GM12864 (cell line): ENCODE measurements around the gene SLC9A8.

Experiments used
- DNase-seq: peaks from one replicate; pipeline ENCODE4 v3.0.0-alpha.2; 2011; ENCODE audit warnings: low read depth
- H3K4me3 ChIP-seq: 2 replicates; pipeline ENCODE4 v1.5.1; 2011; ENCODE audit warnings: mild to moderate bottlenecking, low read depth, low read length, control low read depth
- TF ChIP-seq, protein P1 (sequence below): IDR thresholded peaks from 2 replicates; pipeline ENCODE4 v1.5.1; 2011; ENCODE audit warnings: low read depth, mild to moderate bottlenecking, moderate library complexity, low read length, control low read depth, inconsistent platforms; ENCODE audit errors: missing control alignments

Gene SLC9A8

DNA sequence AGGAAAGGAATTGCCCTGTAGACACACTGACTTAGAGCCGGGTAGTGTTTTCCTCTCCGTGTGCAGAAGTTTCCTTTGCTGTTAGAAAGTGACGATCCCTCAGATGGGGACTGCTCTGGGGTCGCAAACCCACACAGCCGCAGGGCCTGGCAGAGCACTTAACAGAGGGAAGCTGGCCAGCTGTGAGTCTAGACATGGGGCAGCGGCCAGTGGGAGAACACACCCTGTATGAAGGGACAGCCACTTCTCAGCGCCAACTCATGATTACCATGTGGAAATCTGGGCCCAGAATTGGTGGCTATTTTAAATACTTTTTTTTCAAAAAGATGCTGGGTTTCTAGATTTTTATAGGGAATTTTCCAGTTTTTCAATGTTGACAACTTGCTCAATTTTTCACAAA is 39.4 kb downstream of the SLC9A8 start:
- no peak for DNase-seq
- TF ChIP-seq, protein P1, sequence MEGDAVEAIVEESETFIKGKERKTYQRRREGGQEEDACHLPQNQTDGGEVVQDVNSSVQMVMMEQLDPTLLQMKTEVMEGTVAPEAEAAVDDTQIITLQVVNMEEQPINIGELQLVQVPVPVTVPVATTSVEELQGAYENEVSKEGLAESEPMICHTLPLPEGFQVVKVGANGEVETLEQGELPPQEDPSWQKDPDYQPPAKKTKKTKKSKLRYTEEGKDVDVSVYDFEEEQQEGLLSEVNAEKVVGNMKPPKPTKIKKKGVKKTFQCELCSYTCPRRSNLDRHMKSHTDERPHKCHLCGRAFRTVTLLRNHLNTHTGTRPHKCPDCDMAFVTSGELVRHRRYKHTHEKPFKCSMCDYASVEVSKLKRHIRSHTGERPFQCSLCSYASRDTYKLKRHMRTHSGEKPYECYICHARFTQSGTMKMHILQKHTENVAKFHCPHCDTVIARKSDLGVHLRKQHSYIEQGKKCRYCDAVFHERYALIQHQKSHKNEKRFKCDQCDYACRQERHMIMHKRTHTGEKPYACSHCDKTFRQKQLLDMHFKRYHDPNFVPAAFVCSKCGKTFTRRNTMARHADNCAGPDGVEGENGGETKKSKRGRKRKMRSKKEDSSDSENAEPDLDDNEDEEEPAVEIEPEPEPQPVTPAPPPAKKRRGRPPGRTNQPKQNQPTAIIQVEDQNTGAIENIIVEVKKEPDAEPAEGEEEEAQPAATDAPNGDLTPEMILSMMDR, result no peak
- no peak overlapping the region for H3K4me3 ChIP-seq

DNA sequence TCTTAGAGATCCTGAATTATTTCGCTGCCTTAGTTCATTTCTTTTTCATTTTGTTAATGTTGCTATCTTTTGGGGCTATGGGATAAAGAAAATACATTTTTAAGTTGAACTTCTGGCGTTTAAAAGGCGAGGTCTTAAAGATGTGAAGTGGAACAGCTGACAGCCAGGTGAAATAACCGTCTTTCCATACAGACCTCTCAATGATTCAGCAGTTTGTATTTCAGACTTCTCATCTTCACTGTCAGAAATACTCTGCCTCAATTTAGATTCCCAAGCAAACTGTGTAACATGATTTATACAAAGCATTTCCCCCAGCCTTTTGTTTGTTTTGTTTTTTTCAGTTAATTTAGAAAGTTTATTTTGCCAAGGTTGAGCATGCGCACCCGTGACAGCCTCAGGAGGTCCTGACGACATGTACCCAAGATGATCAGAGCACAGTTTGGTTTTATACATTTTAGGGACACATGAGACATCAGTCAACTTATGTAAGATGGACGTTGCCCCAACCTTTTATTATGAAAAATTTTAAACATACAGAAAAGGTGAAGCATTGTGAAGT is 40.0 kb downstream of the SLC9A8 start:
- no peak overlapping the region for H3K4me3 ChIP-seq
- DNase-seq, result no peak
- TF ChIP-seq, protein P1, result no peak

DNA sequence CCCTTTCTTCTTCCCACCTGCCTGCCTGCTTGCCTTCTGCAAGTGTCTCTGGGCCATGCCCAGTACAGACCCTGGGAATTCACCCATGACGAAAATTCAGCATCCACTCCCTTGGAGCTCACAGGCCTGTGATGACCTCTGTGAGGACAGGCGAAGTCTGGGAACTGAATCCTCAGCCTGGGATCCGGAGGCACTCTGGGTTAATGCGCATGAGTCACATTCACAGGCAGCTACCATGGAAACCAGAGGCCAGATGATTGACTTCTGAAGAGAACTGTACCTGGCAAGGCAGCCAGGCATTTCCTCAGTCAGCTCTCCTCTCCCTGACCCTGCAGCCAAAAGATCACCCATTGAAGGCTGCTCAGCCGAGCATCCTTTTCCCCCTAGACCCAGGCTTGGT is 41.0 kb downstream of the SLC9A8 start:
- H3K4me3 ChIP-seq, result no peak overlapping the region
- no peak for DNase-seq
- TF ChIP-seq, protein P1, result no peak

DNA sequence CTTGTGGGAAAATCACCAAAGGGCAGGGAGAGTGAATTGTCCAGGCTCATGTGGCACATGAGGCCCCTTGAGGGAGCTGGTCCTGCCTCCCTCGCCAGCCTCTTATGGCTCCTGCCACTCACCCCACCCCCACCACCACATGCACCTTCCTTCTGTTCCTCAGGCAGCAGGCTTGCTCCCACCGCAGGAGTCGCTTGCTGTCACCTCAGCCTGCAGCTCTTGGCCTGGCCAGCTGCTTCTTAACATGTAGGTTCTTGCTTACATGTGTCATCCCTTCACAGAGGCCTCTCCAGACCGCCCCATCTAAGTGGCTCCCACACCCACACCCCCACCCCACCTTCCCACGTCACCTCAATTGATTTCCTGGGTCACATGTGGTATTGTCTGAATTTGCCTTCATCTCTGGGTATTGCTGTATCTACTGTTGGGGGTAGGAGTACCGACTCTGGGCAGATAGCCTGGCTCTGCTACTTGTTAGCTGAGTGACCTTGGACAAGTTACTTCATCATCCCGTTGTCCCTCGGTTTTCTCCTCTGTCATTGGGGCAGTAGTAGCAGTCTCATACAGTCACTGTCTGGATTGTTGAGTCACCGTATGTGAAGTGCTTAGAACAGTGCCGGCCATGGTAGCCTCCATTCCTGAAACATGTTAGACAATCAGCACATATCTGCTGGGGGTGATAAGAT is 41.7 kb downstream of the SLC9A8 start:
- no peak for DNase-seq
- H3K4me3 ChIP-seq, result no peak overlapping the region
- TF ChIP-seq, protein P1, result no peak

DNA sequence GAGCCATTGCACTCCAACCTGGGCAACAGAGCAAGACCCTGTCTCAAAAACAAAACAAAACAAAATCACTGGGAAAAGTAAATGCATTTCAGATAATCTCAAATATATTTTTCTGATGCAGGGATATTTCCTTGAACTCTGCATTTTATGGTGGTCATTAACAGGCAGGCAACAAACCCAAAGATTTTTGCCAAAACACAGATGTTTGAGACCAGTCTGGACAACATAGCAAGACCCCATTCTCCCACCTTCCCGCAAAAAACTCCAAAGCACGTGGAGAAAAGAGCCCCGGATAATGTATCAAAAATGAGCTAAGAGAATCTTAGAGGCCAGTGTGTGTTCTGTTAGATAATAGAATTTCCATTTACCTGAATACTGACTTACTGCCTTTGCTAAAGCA is 44.3 kb downstream of the SLC9A8 start:
- no peak for DNase-seq
- H3K4me3 ChIP-seq, result no peak overlapping the region
- TF ChIP-seq, protein P1, result no peak

DNA sequence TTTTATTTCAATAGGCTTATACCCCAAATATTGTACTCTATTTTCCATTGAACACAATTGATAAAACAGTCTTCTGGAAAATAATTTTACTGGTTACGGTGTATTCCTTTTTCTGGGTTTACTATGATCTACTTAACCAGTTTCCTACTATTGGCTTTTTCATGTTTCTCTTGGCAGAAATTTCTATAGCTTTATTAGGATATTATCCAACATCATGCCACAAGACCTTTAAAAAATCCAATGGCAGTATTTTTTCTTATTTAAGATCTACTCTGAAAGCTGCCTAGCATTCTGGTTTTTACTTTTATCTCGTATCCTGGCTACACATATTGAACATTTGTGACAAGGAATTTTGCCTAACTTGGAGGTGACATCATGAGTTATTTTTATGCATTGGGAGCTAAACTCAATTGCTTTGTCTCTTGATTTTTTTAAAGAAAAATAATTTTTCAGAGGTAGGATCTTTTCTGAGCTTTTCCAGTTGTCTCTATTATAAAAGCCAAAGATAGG is 45.5 kb downstream of the SLC9A8 start:
- no peak overlapping the region for H3K4me3 ChIP-seq
- no peak for DNase-seq
- TF ChIP-seq, protein P1, result no peak

DNA sequence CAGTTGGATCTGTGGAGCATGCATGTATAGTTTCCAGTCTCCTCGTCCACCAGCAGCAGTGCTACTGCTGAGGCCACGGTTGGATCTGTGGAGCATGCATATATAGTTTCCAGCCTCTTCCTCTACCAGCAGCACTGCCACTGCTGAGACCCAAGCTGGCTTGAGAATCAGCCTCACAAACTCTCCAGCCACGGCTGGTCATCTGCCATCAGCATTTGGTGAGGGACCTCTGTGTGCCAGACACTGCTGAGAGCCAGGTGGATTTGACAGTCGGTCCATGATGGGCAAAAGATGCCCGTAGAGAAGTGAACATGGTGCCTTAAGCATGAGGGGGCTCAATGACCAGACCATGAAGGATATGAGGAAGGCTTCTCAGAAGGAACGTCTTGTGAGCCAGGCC is 46.4 kb downstream of the SLC9A8 start:
- TF ChIP-seq, protein P1, result no peak
- no peak for DNase-seq
- no peak overlapping the region for H3K4me3 ChIP-seq
